ENCODE results near the gene BOLA3. TPM values are rescaled to one million over a fixed set of nuclear protein-coding genes. Genes with fewer than 3 reads are reported as not detected.

Gene BOLA3
- total RNA-seq, 4 donors from 2014 or later: 26.5 to 56.4 (median 37.3) TPM

DNA sequence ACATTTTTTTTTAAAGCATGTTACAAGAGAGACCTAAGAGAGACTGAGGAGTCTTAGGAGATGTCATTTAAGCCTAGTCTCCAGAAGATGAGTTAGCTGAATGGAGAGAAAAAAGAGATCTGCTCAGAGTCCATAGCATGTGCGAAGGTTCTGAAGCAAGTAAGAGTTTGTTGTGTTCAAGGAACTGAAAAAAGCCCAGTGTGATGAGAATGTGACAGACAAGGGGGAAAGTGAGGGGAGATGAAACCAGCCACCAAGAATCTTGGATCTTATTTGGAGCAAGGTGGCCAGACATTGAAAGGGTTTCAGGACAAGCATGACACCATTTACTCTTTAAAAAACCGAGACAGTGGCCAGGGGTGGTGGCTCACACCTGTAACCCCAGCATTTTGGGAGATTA, 36.2 kb upstream of the BOLA3 start:
- TF ChIP-seq, protein P1, sequence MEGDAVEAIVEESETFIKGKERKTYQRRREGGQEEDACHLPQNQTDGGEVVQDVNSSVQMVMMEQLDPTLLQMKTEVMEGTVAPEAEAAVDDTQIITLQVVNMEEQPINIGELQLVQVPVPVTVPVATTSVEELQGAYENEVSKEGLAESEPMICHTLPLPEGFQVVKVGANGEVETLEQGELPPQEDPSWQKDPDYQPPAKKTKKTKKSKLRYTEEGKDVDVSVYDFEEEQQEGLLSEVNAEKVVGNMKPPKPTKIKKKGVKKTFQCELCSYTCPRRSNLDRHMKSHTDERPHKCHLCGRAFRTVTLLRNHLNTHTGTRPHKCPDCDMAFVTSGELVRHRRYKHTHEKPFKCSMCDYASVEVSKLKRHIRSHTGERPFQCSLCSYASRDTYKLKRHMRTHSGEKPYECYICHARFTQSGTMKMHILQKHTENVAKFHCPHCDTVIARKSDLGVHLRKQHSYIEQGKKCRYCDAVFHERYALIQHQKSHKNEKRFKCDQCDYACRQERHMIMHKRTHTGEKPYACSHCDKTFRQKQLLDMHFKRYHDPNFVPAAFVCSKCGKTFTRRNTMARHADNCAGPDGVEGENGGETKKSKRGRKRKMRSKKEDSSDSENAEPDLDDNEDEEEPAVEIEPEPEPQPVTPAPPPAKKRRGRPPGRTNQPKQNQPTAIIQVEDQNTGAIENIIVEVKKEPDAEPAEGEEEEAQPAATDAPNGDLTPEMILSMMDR (IDR thresholded peaks at IDR 0.05; ENCODE audit: low read depth): no peak

DNA sequence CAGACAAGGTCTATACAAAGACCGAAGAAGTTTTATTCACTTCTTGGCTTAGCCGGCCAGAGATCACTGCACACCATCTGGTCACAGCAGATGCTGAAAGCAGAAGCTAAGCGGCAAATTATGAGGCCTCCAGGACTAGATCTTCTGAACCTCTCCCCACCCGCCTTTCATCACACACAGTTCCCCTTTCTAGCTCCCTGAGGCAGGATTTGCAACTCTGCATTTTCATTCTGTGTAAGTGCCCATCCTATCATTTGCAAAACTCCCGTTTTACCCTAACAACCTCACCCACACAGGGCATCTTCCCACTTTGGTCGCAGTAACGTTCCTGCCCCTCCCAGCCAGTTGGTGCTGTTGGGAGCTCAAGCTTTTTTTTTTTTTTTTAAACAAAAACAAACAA, 34.0 kb upstream of the BOLA3 start:
- TF ChIP-seq, protein P1 (IDR thresholded peaks at IDR 0.05; ENCODE audit: low read depth): no peak

DNA sequence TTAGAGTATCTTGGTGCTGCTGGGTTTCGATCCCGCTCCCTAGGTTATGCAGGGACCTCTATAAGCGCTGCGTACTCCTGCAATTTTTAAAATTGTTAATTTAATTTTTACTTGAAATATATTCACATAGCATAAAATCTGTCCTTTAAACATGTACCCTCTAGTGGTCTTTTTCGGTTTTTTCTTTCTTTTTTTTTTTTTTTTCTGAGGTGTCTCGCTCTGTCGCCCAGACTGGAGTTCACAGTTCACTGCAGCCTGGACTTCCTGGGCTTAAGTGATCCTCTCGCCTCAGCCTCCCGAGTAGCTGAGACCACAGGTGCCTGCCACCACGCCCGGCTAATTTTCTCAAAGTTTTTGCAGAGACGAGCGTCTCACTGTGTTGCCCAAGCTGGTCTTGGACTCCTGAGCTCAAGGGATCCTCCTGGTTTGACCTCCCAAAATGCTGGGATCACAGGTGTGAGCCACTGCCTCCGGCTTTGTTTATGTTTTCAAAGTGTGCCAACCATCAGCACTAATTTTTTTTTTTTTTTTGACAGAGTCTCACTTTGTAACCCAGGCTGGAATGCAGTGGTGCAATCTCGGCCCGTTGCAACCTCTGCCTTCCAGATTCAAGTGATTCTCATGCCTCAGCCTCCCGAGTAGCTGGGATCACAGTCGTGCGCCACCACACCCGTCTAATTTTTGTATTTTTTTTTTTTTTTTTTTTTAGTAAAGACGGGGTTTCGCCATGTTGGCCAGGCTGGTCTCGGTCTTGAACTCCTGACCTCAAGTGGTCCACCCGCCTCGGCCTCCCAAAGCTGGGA, 31.6 kb upstream of the BOLA3 start:
- TF ChIP-seq, protein P1 (IDR thresholded peaks at IDR 0.05; ENCODE audit: low read depth): no peak

DNA sequence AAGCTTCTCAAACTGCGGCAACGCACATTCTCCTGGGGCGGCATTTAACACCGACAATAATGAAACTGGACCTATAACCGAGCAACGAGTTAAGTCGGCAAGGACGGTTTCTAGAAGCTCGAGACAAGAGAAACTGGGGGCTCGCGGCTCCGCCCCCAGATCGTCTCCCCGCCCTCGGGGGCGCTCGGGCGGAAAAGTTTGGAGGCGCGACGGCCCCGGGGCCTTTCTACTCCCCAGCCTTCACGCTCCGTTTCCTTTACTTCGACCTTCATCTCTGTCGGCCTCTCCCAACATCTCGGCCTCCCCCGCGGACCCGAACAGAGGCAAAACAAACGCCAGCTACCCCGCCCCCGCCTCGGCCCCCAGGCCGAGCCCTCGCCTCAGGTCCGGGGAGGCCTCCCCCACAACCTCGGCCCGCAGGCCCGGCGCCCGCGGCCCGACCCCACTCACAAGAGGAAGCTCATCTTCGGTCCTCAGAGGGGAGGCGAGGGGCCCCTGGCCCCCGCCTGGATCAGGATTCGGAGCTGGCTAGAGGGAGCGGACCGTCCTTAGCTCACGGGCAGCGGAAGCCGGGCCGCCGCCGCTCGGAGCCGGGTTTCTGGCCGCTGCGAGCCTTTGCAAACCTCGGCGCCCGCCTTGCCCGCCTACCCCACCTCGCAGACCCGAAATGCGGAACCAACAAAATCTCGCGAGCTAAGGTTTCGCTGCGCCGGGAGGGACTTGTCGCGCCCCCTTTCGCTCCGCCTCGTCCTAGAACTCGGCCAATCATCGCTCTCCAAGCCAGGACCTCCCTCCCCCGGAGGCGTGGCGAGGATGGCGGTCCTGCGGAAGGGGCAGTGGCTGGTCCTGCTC, 30.7 kb upstream of the BOLA3 start, which contains the start of gene MOB1A:
TSS of gene MOB1A (minus strand) at position 669 of the 852 bp plus-strand sequence. CDS start at position 464, 205 bp downstream.
- TF ChIP-seq, protein P1 (IDR thresholded peaks at IDR 0.05; ENCODE audit: low read depth): no peak

DNA sequence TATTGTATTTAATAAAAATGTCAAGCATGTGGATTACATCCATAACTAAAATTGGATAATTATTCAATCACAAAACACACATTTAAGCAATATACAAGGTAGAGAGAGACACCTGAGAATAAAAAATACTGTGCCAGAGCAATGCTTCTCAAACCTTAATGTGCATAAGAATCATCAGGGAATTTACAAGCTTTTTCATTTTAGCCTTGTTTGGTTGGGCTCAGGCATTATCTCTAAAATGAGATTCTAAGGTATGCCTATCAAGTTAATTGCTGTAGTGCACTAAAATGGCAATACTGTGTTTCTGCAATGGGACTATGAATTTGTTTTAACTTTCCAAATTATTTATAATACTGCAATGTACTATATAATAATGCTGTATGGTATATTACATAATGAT, 30.0 kb upstream of the BOLA3 start:
- TF ChIP-seq, protein P1 (IDR thresholded peaks at IDR 0.05; ENCODE audit: low read depth): no peak

DNA sequence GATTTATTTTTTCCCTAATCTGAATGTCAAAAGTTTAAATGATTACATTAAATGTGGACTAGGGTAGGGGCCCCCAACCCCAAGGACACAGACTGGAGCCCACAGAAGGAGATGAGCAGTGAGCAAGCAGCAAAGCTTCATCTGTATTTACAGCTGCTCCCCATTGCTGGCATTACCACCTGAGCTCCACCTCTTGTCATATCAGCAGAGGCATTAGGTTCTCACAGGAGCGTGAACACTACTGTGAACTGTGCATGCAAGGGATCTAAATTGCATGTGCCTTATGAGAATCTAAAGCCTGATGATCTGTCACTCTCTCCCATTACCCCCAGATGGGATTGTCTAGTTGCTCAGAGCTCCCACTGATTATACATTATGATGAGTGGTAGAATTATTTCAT, 27.2 kb upstream of the BOLA3 start:
- TF ChIP-seq, protein P1 (IDR thresholded peaks at IDR 0.05; ENCODE audit: low read depth): no peak

DNA sequence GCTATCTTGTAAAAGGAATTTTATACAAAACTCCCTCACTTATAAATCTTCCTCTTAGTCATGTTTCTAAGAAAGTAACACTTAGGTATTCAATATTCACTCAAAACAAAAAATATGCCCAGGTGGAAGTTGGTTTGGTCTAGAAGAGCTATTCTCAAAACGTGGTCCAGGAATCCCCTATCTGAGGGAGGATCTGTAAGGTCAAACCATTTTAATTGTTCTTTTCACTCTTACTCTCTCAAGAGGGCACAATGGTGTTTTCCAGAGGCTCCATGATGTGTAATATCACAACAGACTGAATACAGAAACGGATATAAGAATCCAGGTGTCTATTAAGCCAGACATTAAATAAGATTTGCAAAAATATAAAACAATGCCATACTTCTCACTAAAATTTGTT, 21.0 kb upstream of the BOLA3 start:
- TF ChIP-seq, protein P1 (IDR thresholded peaks at IDR 0.05; ENCODE audit: low read depth): no peak
